IMR-90 (cell line): ENCODE data around the gene MSI2. TPM values are rescaled to one million over a fixed set of nuclear protein-coding genes. Genes with fewer than 3 reads are reported as not detected.
A peak's percentile ranks its signal among the peaks of the same experiment; 100 is the strongest.

ENCODE experiments used
- ATAC-seq: fragments of 200-7000 bp; cut with Tn5 transposase; 2 replicates; pipeline ENCODE4 v1.9.1; 2020; ENCODE audit warnings: low read depth, mild to moderate bottlenecking, moderate library complexity
- BruUV-seq: library from RNA; stranded (reverse); fragments of 400-500 nt; replicated peaks from 2 replicates; lab custom pipeline; 2021; lab: Mats Ljungman, UMichigan
- CTCF ChIA-PET: fragments of 300-600 bp; formaldehyde crosslinking; extraction: SDS; loops from one replicate; lab custom pipeline; 2021; ENCODE audit warnings: antibody characterized with exemption; lab: Yijun Ruan, JAX
- POLR2A ChIA-PET: fragments of 300-600 bp; sonication (Branson Sonifier 250); formaldehyde crosslinking; loops from one replicate; lab custom pipeline; 2022; ENCODE audit warnings: antibody characterized with exemption; ENCODE audit not compliant: unreplicated experiment; lab: Charles Lee
- DNase-seq: peaks from one replicate; pipeline ENCODE4 v3.0.0; 2013
- H2AFZ ChIP-seq: replicated peaks from 2 replicates; pipeline ENCODE3; 2013; ENCODE audit warnings: low read length, mild to moderate bottlenecking; ENCODE audit not compliant: poor library complexity
- H2AK5ac ChIP-seq: 2 replicates; pipeline ENCODE4 v1.6.1; 2013; ENCODE audit warnings: low read depth, low read length, inconsistent platforms
- H2AK9ac ChIP-seq: replicated peaks from 2 replicates; pipeline ENCODE3; 2013; ENCODE audit warnings: mild to moderate bottlenecking, low read depth, low read length, moderate library complexity; ENCODE audit not compliant: poor library complexity
- H2BK120ac ChIP-seq: 2 replicates; pipeline ENCODE4 v1.6.1; 2013; ENCODE audit warnings: low read depth, low read length, inconsistent platforms
- H2BK15ac ChIP-seq: 3 replicates; pipeline ENCODE4 v1.6.1; 2013; ENCODE audit warnings: low read depth, low read length, inconsistent platforms
- H2BK20ac ChIP-seq: 2 replicates; pipeline ENCODE4 v1.6.1; 2013; ENCODE audit warnings: low read depth, mild to moderate bottlenecking, inconsistent platforms, low read length, moderate library complexity
- H2BK5ac ChIP-seq: 2 replicates; pipeline ENCODE4 v1.6.1; 2013; ENCODE audit warnings: mild to moderate bottlenecking, low read depth, low read length, inconsistent platforms; ENCODE audit not compliant: poor library complexity, severe bottlenecking
- H3K14ac ChIP-seq: replicated peaks from 2 replicates; pipeline ENCODE4 v1.6.1; 2013; ENCODE audit warnings: low read depth, low read length, inconsistent platforms
- H3K18ac ChIP-seq: 2 replicates; pipeline ENCODE4 v1.6.1; 2013; ENCODE audit warnings: low read depth, low read length, control low read depth
- H3K23ac ChIP-seq: 2 replicates; pipeline ENCODE4 v1.6.1; 2013; ENCODE audit warnings: low read depth, low read length, inconsistent platforms
- H3K27ac ChIP-seq: 2 replicates; pipeline ENCODE4 v1.5.1; 2013; ENCODE audit warnings: mild to moderate bottlenecking, control low read depth, low read length; ENCODE audit not compliant: insufficient read depth
- H3K27me3 ChIP-seq: 2 replicates; pipeline ENCODE4 v1.6.1; 2013; ENCODE audit warnings: low read length; ENCODE audit not compliant: control insufficient read depth, insufficient read depth
- H3K36me3 ChIP-seq: 2 replicates; pipeline ENCODE4 v1.6.1; 2013; ENCODE audit warnings: low read length, mixed read lengths; ENCODE audit not compliant: control insufficient read depth, insufficient read depth
- H3K4ac ChIP-seq: 2 replicates; pipeline ENCODE4 v1.6.1; 2013; ENCODE audit warnings: low read depth, low read length, inconsistent platforms
- H3K4me1 ChIP-seq: 2 replicates; pipeline ENCODE4 v1.6.1; 2013; ENCODE audit warnings: low read length, mixed read lengths; ENCODE audit not compliant: control insufficient read depth, insufficient read depth
- H3K4me2 ChIP-seq: 2 replicates; pipeline ENCODE4 v1.6.1; 2013; ENCODE audit warnings: low read depth, mild to moderate bottlenecking, control low read depth, low read length, moderate library complexity
- H3K4me3 ChIP-seq: 2 replicates; pipeline ENCODE4 v1.5.1; 2013; ENCODE audit warnings: low read depth, mild to moderate bottlenecking, control low read depth, low read length, moderate library complexity; ENCODE audit not compliant: insufficient read depth
- H3K56ac ChIP-seq: 2 replicates; pipeline ENCODE4 v1.6.1; 2013; ENCODE audit warnings: low read length, inconsistent platforms; ENCODE audit not compliant: insufficient read depth; ENCODE audit errors: extremely low read depth
- H3K79me1 ChIP-seq, 2 experiments: 2 replicates each; pipeline ENCODE4 v1.6.1; 2013; ENCODE audit warnings: low read length in 2 of 2, inconsistent platforms in 1 of 2, low read depth in 1 of 2
- H3K9ac ChIP-seq: 2 replicates; pipeline ENCODE4 v1.6.1; 2013; ENCODE audit warnings: low read depth, low read length, control low read depth
- H3K9me1 ChIP-seq: 2 replicates; pipeline ENCODE4 v1.6.1; 2013; ENCODE audit warnings: low read length, inconsistent platforms; ENCODE audit not compliant: insufficient read depth
- H3K9me3 ChIP-seq: 2 replicates; pipeline ENCODE4 v1.6.1; 2013; ENCODE audit warnings: low read length; ENCODE audit not compliant: control insufficient read depth, insufficient read depth
- H4K20me1 ChIP-seq: 2 replicates; pipeline ENCODE4 v1.6.1; 2013; ENCODE audit warnings: low read length, inconsistent platforms; ENCODE audit not compliant: insufficient read depth
- H4K5ac ChIP-seq: 2 replicates; pipeline ENCODE4 v1.6.1; 2013; ENCODE audit warnings: mild to moderate bottlenecking, low read depth, low read length, control low read depth
- H4K8ac ChIP-seq, 2 experiments: 2 replicates each; pipeline ENCODE4 v1.6.1; 2013; ENCODE audit warnings: low read depth in 2 of 2, low read length in 2 of 2, control low read depth in 1 of 2, inconsistent platforms in 1 of 2
- H4K91ac ChIP-seq: 2 replicates; pipeline ENCODE4 v1.6.1; 2013; ENCODE audit warnings: low read depth, low read length, inconsistent platforms; ENCODE audit not compliant: insufficient read depth
- BHLHE40 ChIP-seq: fragments of 150-350 bp; IDR thresholded peaks from 2 replicates; pipeline ENCODE4 v1.6.1; 2016; ENCODE audit warnings: mild to moderate bottlenecking, low read depth, low read length
- CEBPB ChIP-seq: IDR thresholded peaks from 2 replicates; pipeline ENCODE4 v1.6.1; 2012; ENCODE audit warnings: low read depth, low read length, improper control_type of control experiment
- CHD1 ChIP-seq: IDR thresholded peaks from 2 replicates; pipeline ENCODE4 v1.6.1; 2012; ENCODE audit warnings: low read depth, low read length, improper control_type of control experiment
- FOS ChIP-seq: fragments of 150-350 bp; IDR thresholded peaks from 2 replicates; pipeline ENCODE4 v1.6.1; 2016; ENCODE audit warnings: low read depth, low read length
- MAFK ChIP-seq: IDR thresholded peaks from 2 replicates; pipeline ENCODE4 v1.6.1; 2012; ENCODE audit warnings: low read depth, low read length, improper control_type of control experiment
- MAZ ChIP-seq: IDR thresholded peaks from 2 replicates; pipeline ENCODE4 v1.6.1; 2012; ENCODE audit warnings: low read depth, mild to moderate bottlenecking, low read length, improper control_type of control experiment, moderate library complexity, borderline replicate concordance
- MXI1 ChIP-seq: IDR thresholded peaks from 2 replicates; pipeline ENCODE4 v1.6.1; 2012; ENCODE audit warnings: low read depth, mild to moderate bottlenecking, low read length, moderate library complexity, borderline replicate concordance
- NFE2L2 ChIP-seq: fragments of 150-350 bp; IDR thresholded peaks from 2 replicates; pipeline ENCODE4 v1.6.1; 2016; ENCODE audit warnings: low read depth, mild to moderate bottlenecking, low read length
- POLR2A ChIP-seq: IDR thresholded peaks from 2 replicates; pipeline ENCODE4 v1.6.1; 2012; ENCODE audit warnings: mild to moderate bottlenecking, low read depth, low read length
- RAD21 ChIP-seq: IDR thresholded peaks from 2 replicates; pipeline ENCODE4 v1.6.1; 2012; ENCODE audit warnings: low read length, improper control_type of control experiment
- RCOR1 ChIP-seq: IDR thresholded peaks from 2 replicates; pipeline ENCODE4 v1.6.1; 2012; ENCODE audit warnings: mild to moderate bottlenecking, low read length, improper control_type of control experiment; ENCODE audit not compliant: insufficient replicate concordance
- RFX5 ChIP-seq: IDR thresholded peaks from 2 replicates; pipeline ENCODE4 v1.8.0; 2012; ENCODE audit warnings: low read depth, mild to moderate bottlenecking, low read length, moderate library complexity
- SMC3 ChIP-seq: fragments of 150-350 bp; IDR thresholded peaks from 2 replicates; pipeline ENCODE4 v1.6.1; 2016; ENCODE audit warnings: low read depth, mild to moderate bottlenecking, antibody characterized with exemption, low read length, moderate library complexity
- WGBS, 2 experiments: methylation state at CpG; one replicate each; pipeline versions ENCODE4 v1.1.5 to v1.1.7; 2013; ENCODE audit warnings: missing lambda C conversion rate in 2 of 2; ENCODE audit not compliant: insufficient read length in 1 of 2; ENCODE audit errors: extremely low coverage in 2 of 2; 5-methylcytosine and 5-hydroxymethylcytosine counted together
- dilution Hi-C: fragments of 300-500 bp; cut with HindIII; formaldehyde crosslinking; loops from one replicate; pipeline ENCODE4 v1.14.3; 2018; ENCODE audit warnings: low sequenced_read_pairs; ENCODE audit not compliant: unreplicated experiment
- in situ Hi-C: fragments of 300-500 bp; cut with MboI; formaldehyde crosslinking; loops from 3 replicates; pipeline ENCODE4 v1.14.3; 2019; ENCODE audit warnings: low sequenced_read_pairs, inconsistent platforms, mixed read lengths
- intact Hi-C: fragments of 100-400 bp; cut with micrococcal nuclease; formaldehyde crosslinking; loops from 2 replicates; pipeline ENCODE4 v1.10.0; 2022
- polyA plus RNA-seq, 3 experiments: library from polyadenylated mRNA; depleted of rRNA; stranded (reverse); fragments of >200 nt; gene quantifications; 2 replicates each; pipeline ENCODE4 v1.2.3, GENCODE V29; 2012; ENCODE audit warnings: low replicate concordance in 1 of 3
- total RNA-seq: library from RNA; depleted of rRNA; stranded (reverse); fragments of >200 nt; gene quantifications from 2 replicates; pipeline ENCODE4 v1.2.3, GENCODE V29; 2012
- TF ChIP-seq, protein P1 (sequence below): fragments of 150-350 bp; IDR thresholded peaks from 2 replicates; pipeline ENCODE4 v1.6.1; 2017; ENCODE audit warnings: mild to moderate bottlenecking, antibody characterized with exemption, low read length, low read depth
- TF ChIP-seq, protein P2 (sequence below): conservative IDR thresholded peaks from 2 replicates; pipeline ENCODE4 v1.5.1; 2012; ENCODE audit warnings: mild to moderate bottlenecking, low read depth, low read length, improper control_type of control experiment
- TF ChIP-seq, protein P3 (sequence below): fragments of 150-350 bp; IDR thresholded peaks from 2 replicates; pipeline ENCODE4 v1.6.1; 2016; ENCODE audit warnings: low read depth, mild to moderate bottlenecking, low read length, moderate library complexity, borderline replicate concordance

The MSI2 gene
- total and polyA plus RNA-seq, 2 of the 4 experiments (the other 2 are of a cell fraction), result 13.0 to 16.0 TPM

DNA sequence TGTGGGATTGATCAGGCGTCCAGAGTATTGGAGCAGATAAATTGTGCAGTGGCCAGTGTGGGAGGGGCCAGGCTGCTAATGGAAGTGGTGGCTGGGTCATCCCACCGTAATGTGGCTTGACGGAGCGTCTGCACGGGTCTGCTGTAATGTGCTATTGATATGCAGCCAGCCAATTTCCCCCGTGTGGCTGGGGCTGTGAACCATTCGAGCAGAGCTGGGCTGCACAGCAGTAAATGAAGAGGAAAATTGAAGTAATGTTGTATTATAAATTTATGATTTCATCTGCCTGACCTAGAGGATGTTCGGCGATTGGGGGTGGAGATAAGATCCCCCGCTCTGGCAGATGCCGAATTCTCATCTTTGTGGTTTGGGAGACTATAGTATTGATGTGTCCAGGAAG, 367.3 kb downstream of the MSI2 start:
- 0 out of 2 replicates have a peak, but pooled peaks cover 2% of the 10 kb centered on the region for H3K36me3 ChIP-seq
- H2AFZ ChIP-seq, result peak overlapping the region; percentile 26
- no peak overlapping the region for H3K14ac ChIP-seq
- no TSS peak for BruUV-seq
- H3K4me3 ChIP-seq, result no peak overlapping the region
- dilution Hi-C loops, result no loop called here
- 68% methylated on average over 8 of the region's 11 CpGs; no CpG with 5 or more reads in 1 of the 2 experiments for WGBS, 2 experiments
- peak overlapping the region; percentile 12 for H2AK9ac ChIP-seq
- no peak overlapping the region for H3K18ac ChIP-seq
- H3K9me1 ChIP-seq, result peaks cover 34% of the 10 kb centered on the region; the same call in 1 of the 2 replicates
- H2BK15ac ChIP-seq, result no peak overlapping the region
- H4K20me1 ChIP-seq, result no peaks in the 10 kb centered on the region
- in situ Hi-C loops, result no loop called here
- peaks cover 0 to 4% of the 10 kb centered on the region in 2 experiments; a peak in 1 of 4 replicates for H3K79me1 ChIP-seq
- H3K9me3 ChIP-seq, result no peaks in the 10 kb centered on the region
- no peak overlapping the region for H4K91ac ChIP-seq
- no peak overlapping the region for H4K5ac ChIP-seq
- H2AK5ac ChIP-seq, result no peak overlapping the region
- intact Hi-C loops, result loop anchor here (5.0 kb wide), 1 partner anchor 39 kb away; no protein-coding TSS in a partner anchor
- H3K4ac ChIP-seq, result peak overlapping the region; percentile 25; the same call in 1 of the 2 replicates
- H3K4me2 ChIP-seq, result no peak overlapping the region
- no peaks in the 10 kb centered on the region for H3K27me3 ChIP-seq
- POLR2A ChIA-PET, result interaction anchor here (0.5 to 0.6 kb wide), 2 partner anchors 134 to 218 kb away, joined by 3 read pairs; no protein-coding TSS in a partner anchor
- no peak overlapping the region for H2BK20ac ChIP-seq
- peak overlapping the region; percentile 6; the same call in 1 of the 2 replicates for H2BK120ac ChIP-seq
- H3K23ac ChIP-seq, result 0 out of 2 replicates have a peak overlapping the region, but pooled peaks have one; percentile 9
- no peak overlapping the region for H2BK5ac ChIP-seq
- CTCF ChIA-PET, result interaction anchor here (0.7 to 1.5 kb wide), 2 partner anchors 258 to 380 kb away, joined by 3 to 4 read pairs; no protein-coding TSS in a partner anchor
- H3K56ac ChIP-seq, result 0 out of 2 replicates have a peak overlapping the region, but pooled peaks have one; percentile 7
- H3K27ac ChIP-seq, result no peak overlapping the region; the same call in 1 of the 2 replicates
- H3K9ac ChIP-seq, result no peak overlapping the region
- DNase-seq, result no peak
- H3K4me1 ChIP-seq, result peaks cover 18% of the 10 kb centered on the region
- TF ChIP-seq, protein P1, sequence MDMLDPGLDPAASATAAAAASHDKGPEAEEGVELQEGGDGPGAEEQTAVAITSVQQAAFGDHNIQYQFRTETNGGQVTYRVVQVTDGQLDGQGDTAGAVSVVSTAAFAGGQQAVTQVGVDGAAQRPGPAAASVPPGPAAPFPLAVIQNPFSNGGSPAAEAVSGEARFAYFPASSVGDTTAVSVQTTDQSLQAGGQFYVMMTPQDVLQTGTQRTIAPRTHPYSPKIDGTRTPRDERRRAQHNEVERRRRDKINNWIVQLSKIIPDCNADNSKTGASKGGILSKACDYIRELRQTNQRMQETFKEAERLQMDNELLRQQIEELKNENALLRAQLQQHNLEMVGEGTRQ, result no peak
- TF ChIP-seq CHD1 (no peak), RCOR1 (no peak), NFE2L2 (no peak), POLR2A (no peak), MXI1 (no peak), SMC3 (no peak), CEBPB (no peak), RFX5 (no peak), BHLHE40 (no peak), MAFK (no peak), FOS (no peak), MAZ (no peak), RAD21 (no peak)
- TF ChIP-seq, protein P2, sequence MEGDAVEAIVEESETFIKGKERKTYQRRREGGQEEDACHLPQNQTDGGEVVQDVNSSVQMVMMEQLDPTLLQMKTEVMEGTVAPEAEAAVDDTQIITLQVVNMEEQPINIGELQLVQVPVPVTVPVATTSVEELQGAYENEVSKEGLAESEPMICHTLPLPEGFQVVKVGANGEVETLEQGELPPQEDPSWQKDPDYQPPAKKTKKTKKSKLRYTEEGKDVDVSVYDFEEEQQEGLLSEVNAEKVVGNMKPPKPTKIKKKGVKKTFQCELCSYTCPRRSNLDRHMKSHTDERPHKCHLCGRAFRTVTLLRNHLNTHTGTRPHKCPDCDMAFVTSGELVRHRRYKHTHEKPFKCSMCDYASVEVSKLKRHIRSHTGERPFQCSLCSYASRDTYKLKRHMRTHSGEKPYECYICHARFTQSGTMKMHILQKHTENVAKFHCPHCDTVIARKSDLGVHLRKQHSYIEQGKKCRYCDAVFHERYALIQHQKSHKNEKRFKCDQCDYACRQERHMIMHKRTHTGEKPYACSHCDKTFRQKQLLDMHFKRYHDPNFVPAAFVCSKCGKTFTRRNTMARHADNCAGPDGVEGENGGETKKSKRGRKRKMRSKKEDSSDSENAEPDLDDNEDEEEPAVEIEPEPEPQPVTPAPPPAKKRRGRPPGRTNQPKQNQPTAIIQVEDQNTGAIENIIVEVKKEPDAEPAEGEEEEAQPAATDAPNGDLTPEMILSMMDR, result no peak
- TF ChIP-seq, protein P3, sequence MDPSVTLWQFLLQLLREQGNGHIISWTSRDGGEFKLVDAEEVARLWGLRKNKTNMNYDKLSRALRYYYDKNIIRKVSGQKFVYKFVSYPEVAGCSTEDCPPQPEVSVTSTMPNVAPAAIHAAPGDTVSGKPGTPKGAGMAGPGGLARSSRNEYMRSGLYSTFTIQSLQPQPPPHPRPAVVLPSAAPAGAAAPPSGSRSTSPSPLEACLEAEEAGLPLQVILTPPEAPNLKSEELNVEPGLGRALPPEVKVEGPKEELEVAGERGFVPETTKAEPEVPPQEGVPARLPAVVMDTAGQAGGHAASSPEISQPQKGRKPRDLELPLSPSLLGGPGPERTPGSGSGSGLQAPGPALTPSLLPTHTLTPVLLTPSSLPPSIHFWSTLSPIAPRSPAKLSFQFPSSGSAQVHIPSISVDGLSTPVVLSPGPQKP, result no peak
- no peak for ATAC-seq
- no peak overlapping the region for H4K8ac ChIP-seq
